IPS-NIHi7 (cell line): ENCODE measurements around the gene SH3TC2.

Experiments
- DNase-seq: peaks from one replicate; pipeline ENCODE4 v3.0.0; 2012; ENCODE audit warnings: mixed read lengths; ENCODE audit errors: extremely low spot score

SH3TC2 gene

DNA sequence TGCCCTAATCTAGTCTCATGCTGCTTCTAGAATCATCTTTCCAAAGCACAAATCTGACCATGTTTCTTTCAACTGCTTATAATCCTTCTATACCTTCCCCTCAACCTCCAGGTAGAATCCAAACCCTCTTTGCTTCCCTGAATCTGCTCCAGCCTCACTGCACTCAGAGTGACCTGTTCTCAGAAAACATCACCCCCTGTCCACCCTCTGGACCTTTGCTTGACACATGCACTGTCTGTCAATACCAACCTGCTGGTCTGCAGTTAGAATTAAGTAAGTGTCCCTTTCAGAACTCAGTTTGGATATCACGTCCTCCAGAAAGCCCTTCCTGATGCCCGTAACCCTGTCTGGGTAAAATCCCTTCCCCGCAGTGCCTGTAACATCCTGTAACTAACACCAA lies 63.1 kb downstream of the SH3TC2 start:
- no peak for DNase-seq

GRCh38 chr5:148998174-148998797 lies 64.6 kb downstream of the SH3TC2 start:
- peak; percentile 55 for DNase-seq

GRCh38 chr5:148996270-148996669 lies 66.6 kb downstream of the SH3TC2 start:
- DNase-seq, result no peak

DNA sequence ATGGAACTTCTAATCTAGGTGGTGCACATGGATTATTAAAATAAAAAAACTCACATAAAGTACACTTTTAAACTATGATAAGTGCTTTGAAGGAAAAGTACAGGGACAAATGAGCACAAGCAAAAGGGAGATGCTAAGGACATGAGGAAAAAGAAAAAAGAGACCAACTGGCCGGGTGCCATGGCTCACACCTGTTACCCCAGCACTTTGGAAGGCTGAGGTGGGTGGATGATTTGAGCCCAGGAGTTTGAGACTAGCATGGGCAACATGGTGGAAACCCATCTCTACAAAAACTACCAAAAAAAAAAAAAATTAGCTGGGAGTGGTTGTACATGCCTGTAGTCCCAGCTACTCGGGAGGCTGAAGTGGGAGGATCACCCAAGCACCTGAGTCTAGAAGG lies 67.1 kb downstream of the SH3TC2 start:
- DNase-seq, result no peak

DNA sequence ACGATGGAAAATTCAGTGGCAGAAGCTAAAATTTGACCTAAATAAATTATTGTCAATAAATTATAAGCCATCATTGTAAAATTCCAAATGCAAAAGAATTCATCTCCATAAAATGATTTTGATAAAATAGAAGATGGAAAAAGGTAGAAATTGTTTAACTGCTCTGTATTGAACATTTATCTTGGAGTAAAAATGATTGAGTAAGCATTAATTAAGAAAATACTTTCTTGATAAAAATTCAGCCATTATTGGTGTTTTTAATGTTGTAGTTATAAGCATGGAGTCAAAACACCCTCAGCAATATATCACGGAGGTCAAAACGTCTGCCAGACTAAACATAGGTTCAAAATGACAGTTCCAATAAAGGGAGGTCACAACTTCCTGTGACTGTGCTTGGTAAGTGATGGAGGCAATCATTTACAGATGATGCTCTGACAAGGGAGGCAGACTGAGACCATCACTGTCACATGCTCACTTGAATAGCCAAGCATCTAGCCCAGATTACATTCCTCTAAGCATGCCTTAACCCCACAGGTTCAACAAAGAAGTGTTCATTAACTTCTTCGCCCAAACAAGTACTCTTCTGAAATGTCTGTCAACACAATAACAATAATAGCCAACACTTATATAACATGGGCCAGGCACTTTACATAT lies 69.5 kb downstream of the SH3TC2 start:
- DNase-seq, result no peak

DNA sequence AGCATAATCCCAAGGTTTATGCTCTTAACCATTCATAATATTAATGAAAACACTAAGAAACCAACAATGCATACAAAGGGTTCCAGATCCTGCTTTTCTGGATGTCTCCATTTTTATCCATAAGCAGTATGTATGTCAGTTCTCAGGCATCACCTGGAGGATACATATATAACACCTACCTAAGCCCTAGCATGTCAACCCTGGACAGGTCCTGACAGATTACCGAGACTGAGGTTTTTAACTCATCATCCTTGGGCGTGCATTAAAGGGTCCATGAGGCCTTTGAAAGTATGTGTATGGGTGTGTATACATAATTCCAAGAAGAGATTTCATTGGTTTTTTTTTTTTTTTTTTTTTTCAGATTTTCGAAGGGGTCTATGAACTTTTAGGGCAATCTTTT lies 70.6 kb downstream of the SH3TC2 start:
- DNase-seq, result no peak

- DNase-seq, result no peak
Measured at GRCh38 chr5:148991566-148991965, 71.3 kb downstream of the SH3TC2 start.

DNA sequence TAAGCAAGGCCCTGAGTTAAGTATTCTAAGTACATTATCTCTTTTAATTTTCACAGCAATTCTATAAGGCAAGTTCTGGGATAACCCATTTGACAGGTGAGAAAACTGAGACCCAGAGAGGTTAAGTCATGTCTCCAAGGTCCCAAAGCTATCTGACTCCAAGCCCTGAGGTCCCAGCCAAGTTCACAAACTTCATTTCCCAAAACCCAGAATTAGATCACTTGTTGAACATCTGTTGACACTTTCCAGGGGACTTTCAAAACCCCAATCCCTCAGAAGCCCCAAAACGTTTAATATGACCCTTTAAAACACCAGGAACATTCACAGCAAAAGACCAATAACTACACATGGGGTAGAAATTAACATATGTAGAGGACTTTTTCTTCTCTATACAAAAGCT lies 72.0 kb downstream of the SH3TC2 start:
- DNase-seq, result no peak

DNA sequence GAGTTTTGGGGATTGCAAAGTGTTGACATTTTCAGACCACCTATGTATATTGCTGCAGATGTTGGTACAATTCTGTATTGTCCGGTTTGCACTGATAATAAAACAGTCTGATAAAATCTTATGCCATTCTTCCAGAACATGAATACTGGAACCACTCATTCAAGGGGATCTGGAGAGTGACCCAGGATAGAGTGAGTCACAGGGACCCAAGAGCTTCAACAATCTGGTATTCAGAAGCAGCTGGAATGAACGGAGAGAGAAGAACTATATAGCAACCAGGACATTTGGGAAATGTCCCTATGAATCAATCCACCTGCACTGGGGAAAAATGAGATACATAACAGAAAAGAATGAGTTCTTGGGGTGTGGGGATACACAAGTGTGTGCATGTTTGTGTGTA lies 73.3 kb downstream of the SH3TC2 start:
- DNase-seq, result no peak

DNA sequence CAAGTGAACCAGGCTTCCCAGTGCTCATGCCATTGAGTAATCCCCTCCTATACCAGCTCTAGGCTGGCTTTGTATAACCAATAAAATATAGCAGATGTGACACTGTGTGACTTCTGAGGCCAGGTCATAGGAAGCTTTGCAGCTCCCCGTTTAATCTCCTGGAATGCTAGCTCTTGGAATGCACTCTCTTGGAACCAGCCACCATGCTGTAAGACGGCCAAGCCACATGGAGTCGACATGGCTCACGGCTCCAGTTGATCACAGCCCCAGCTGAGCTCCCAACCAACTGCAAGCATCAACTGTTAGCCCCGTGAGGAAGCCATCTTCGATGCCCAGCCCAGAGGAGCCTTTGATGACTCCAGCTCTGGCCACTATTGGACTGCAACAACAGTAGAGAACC lies 74.5 kb downstream of the SH3TC2 start:
- DNase-seq, result no peak

GRCh38 chr5:148986636-148987035 lies 76.2 kb downstream of the SH3TC2 start:
- DNase-seq, result no peak

DNA sequence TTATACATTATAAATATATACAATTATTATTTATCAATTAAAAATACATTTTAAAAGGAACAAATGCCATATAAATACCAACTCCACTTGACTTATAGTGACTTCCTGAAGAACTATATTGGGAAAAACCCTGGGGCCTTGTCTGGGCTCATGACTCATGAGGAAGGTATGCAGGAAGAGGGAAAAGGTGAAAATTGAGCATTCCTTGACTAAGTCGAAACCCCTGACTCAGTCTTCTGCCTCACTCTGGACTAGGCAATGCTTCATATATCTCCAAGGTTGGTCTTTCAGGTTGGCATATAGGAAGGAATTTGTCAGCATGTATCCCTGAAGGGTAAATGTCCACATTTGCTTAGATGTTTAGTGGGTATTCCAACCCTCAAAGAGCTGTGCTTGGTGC lies 78.5 kb downstream of the SH3TC2 start:
- peak; percentile 66 for DNase-seq

GRCh38 chr5:148981353-148981752 lies 81.5 kb downstream of the SH3TC2 start:
- no peak for DNase-seq

GRCh38 chr5:148980731-148981130 lies 82.1 kb downstream of the SH3TC2 start:
- DNase-seq, result no peak

GRCh38 chr5:148979083-148979723 lies 83.7 kb downstream of the SH3TC2 start:
- peak; percentile 23 for DNase-seq

DNA sequence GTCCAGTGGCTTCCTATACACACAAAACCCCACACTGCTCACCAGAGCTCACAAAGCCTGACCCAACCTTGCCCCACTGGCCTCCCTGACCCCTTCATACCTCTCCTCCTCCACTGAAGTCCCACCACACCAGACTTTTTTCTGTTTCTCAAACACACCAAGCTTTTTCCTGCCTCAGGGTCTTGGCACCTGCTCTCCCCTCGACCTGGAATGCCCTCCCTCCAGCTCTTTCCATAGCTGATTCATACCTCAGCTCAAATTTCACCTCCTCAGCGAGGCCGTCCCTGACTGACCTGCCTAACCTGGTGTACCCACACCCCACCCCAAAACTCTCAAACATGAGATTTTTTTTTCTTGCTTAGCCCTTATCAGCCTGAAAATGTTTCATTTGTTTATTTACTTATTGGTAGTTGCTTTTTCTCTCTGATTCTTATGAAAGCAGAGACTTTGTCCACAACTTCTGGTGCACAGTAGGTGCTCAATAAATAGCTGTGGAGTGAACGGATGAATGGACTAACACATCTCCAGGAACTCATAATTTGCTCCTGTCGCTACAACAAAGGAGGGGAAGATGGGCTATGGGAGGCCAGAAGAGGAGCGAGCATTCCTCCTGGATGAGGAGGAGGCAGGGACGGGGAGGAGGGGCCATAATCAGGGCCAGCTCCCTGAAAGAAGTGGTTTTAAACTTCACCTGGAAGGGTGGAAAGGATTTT lies 84.3 kb downstream of the SH3TC2 start:
- no peak for DNase-seq

DNA sequence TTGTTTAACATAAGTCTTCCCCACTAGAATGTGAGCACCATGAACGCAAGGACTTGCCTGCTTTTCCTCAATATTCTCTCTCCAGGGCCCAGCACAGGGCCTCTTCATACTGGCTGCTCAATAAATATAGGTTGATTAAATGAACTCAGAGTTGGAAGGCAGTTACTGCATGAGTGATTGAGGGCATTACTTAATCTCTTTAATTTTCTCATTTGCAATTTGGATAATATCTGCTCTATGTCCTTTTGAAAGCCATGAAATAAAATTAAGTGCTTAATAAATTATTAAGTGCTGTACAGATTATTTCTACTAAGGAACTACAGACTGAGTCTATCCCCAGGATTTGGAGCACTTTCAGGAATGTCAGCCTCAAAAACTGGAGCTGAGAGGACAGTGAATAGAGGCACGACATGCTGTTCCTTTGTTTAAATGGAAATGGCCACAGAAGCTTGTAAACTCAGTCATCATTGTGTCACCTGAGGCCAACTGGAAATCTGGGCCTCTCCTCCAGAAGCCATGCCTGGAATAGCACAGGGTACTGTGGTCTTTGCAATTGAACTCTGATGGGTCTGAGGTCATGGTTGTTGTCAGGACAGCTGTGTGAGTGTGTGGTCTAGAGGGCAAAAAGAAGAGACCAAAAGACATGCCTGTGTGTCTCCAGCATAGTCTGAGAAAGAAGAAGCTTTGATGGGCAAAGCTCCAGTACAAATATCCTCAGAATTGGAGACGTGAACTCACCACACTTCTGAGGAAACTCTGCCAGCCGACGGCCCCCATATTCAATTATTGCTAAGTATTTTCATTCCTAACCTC lies 86.1 kb downstream of the SH3TC2 start:
- no peak for DNase-seq

DNA sequence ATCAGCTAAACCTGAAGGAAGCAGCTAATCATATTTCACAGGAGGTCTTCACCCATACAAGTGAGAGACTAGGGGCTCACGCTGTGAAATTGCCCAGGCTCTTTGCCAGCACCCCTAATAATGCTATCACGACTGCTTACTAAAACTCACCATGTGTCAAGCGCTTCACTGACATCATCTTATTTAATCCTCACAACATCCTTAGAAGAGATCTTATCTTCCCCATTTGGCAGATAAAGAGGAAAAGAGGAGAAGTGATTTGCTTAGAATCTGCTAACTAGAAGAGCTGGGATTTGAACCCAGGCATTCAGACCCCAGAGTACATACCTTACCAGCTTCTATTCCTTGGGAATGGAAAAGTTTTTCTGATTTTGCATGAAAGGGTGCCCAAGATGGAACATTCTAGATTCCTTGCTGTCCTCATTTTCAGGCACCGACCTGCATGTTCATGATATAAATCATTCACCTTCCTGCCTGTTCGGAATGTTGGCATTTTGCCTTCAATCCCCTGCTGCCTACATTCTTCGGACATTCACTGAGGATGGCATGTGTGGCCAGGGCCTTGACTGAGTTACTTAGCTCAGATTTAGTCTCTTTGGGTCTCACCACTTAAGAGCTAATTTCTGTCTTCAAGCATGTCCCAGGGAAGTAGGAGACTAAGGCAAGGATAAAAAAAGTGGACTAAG lies 88.1 kb downstream of the SH3TC2 start:
- DNase-seq, result no peak

- no peak for DNase-seq
Measured at GRCh38 chr5:148973455-148973854, 89.4 kb downstream of the SH3TC2 start.

GRCh38 chr5:148972974-148973374 lies 89.9 kb downstream of the SH3TC2 start:
- no peak for DNase-seq

- DNase-seq, result no peak
Measured at GRCh38 chr5:148972396-148972795, 90.5 kb downstream of the SH3TC2 start.
